H9 (cell line): ENCODE results near the gene METTL1. TPM values are rescaled to one million over a fixed set of nuclear protein-coding genes. Genes with fewer than 3 reads are reported as not detected.

ENCODE experiments used
- DNase-seq: peaks from one replicate; pipeline ENCODE4 v3.0.0-alpha.2; 2017
- H2AFZ ChIP-seq: one replicate; pipeline ENCODE4 v1.6.1; 2013; ENCODE audit warnings: mild to moderate bottlenecking, low read length, control low read depth, moderate library complexity
- H2AK5ac ChIP-seq: 2 replicates; pipeline ENCODE4 v1.6.1; 2013; ENCODE audit warnings: low read length, control low read depth, mixed read lengths; ENCODE audit not compliant: insufficient read length
- H2BK120ac ChIP-seq: one replicate; pipeline ENCODE4 v1.6.1; 2013; ENCODE audit warnings: low read depth, mild to moderate bottlenecking, low read length, control low read depth, inconsistent platforms; ENCODE audit not compliant: poor library complexity, severe bottlenecking
- H2BK12ac ChIP-seq: 2 replicates; pipeline ENCODE4 v1.6.1; 2013; ENCODE audit warnings: low read length, control low read depth, mixed read lengths, low read depth; ENCODE audit not compliant: insufficient read length
- H2BK15ac ChIP-seq: 2 replicates; pipeline ENCODE4 v1.6.1; 2013; ENCODE audit warnings: low read depth, low read length, control low read depth
- H2BK20ac ChIP-seq: one replicate; pipeline ENCODE4 v1.6.1; 2013; ENCODE audit warnings: low read depth, mild to moderate bottlenecking, low read length, control low read depth, inconsistent platforms; ENCODE audit not compliant: poor library complexity, severe bottlenecking
- H2BK5ac ChIP-seq: 2 replicates; pipeline ENCODE4 v1.6.1; 2013; ENCODE audit warnings: low read length, control low read depth, mixed read lengths; ENCODE audit not compliant: insufficient read length
- H3K14ac ChIP-seq: 2 replicates; pipeline ENCODE4 v1.6.1; 2013; ENCODE audit warnings: low read length, control low read depth; ENCODE audit not compliant: insufficient read depth
- H3K18ac ChIP-seq: 2 replicates; pipeline ENCODE4 v1.6.1; 2013; ENCODE audit warnings: low read depth, mild to moderate bottlenecking, mixed read lengths, low read length, control low read depth; ENCODE audit not compliant: insufficient read length
- H3K23ac ChIP-seq: 2 replicates; pipeline ENCODE4 v1.6.1; 2013; ENCODE audit warnings: low read length, control low read depth, mixed read lengths, low read depth; ENCODE audit not compliant: insufficient read length
- H3K23me2 ChIP-seq: 2 replicates; pipeline ENCODE4 v1.6.1; 2013; ENCODE audit warnings: low read depth, mild to moderate bottlenecking, mixed read lengths, low read length, control low read depth; ENCODE audit not compliant: insufficient read length, poor library complexity, severe bottlenecking
- H3K27ac ChIP-seq: 2 replicates; pipeline ENCODE4 v1.5.1; 2013; ENCODE audit warnings: low read length, control low read depth, mixed read lengths, low read depth; ENCODE audit not compliant: insufficient read length
- H3K27me3 ChIP-seq: 2 replicates; pipeline ENCODE4 v1.6.1; 2013; ENCODE audit warnings: low read length, control low read depth, inconsistent platforms; ENCODE audit not compliant: insufficient read depth
- H3K4ac ChIP-seq: 2 replicates; pipeline ENCODE4 v1.6.1; 2013; ENCODE audit warnings: low read depth, mild to moderate bottlenecking, control low read depth, inconsistent platforms, low read length, moderate library complexity
- H3K4me1 ChIP-seq: 2 replicates; pipeline ENCODE4 v1.6.1; 2013; ENCODE audit warnings: low read length, control low read depth, inconsistent platforms; ENCODE audit not compliant: insufficient read depth
- H3K4me2 ChIP-seq: 2 replicates; pipeline ENCODE4 v1.6.1; 2013; ENCODE audit warnings: low read length, control low read depth, mixed read lengths; ENCODE audit not compliant: insufficient read length, insufficient read depth
- H3K56ac ChIP-seq: 2 replicates; pipeline ENCODE4 v1.6.1; 2013; ENCODE audit warnings: low read depth, mild to moderate bottlenecking, mixed read lengths, low read length, control low read depth; ENCODE audit not compliant: insufficient read length
- H3K79me1 ChIP-seq: 2 replicates; pipeline ENCODE4 v1.6.1; 2013; ENCODE audit warnings: low read depth, mild to moderate bottlenecking, moderate library complexity, low read length, control low read depth, inconsistent platforms; ENCODE audit not compliant: insufficient read depth, poor library complexity, severe bottlenecking
- H3K79me2 ChIP-seq: 2 replicates; pipeline ENCODE4 v1.6.1; 2013; ENCODE audit warnings: low read length, control low read depth, inconsistent platforms; ENCODE audit not compliant: insufficient read depth
- H3K9ac ChIP-seq: 2 replicates; pipeline ENCODE4 v1.6.1; 2013; ENCODE audit warnings: low read length, control low read depth, mixed read lengths; ENCODE audit not compliant: insufficient read length; ENCODE audit errors: extremely low read depth
- H3K9me3 ChIP-seq: one replicate; pipeline ENCODE4 v1.6.1; 2013; ENCODE audit warnings: low read depth, low read length, inconsistent platforms; ENCODE audit not compliant: control insufficient read depth
- H3T11ph ChIP-seq: one replicate; pipeline ENCODE4 v1.6.1; 2013; ENCODE audit warnings: mild to moderate bottlenecking, low read length, control low read depth, inconsistent platforms
- H4K20me1 ChIP-seq: one replicate; pipeline ENCODE4 v1.6.1; 2013; ENCODE audit not compliant: control insufficient read depth, insufficient read length, insufficient read depth
- H4K5ac ChIP-seq: 2 replicates; pipeline ENCODE4 v1.6.1; 2013; ENCODE audit warnings: low read depth, mild to moderate bottlenecking, mixed read lengths, low read length, control low read depth; ENCODE audit not compliant: insufficient read length
- H4K8ac ChIP-seq: replicated peaks from 2 replicates; pipeline ENCODE4 v1.6.1; 2013; ENCODE audit warnings: low read length, control low read depth, mixed read lengths, low read depth; ENCODE audit not compliant: insufficient read length
- H4K91ac ChIP-seq: 2 replicates; pipeline ENCODE4 v1.6.1; 2013; ENCODE audit warnings: low read depth, mild to moderate bottlenecking, moderate library complexity, mixed read lengths, low read length, control low read depth; ENCODE audit not compliant: insufficient read length
- H3K27ac Mint-ChIP-seq, 3 experiments: 2 replicates in 2 of 3; 3 replicates in 1 of 3; pipeline ENCODE4 v1.8.0; 2020 to 2021; ENCODE audit warnings: mixed read lengths in 3 of 3, mild to moderate bottlenecking in 1 of 3, moderate library complexity in 1 of 3
- H3K27me3 Mint-ChIP-seq: 2 replicates; pipeline ENCODE4 v1.8.0; 2021; ENCODE audit warnings: low read depth, mild to moderate bottlenecking, moderate library complexity, mixed read lengths
- H3K36me3 Mint-ChIP-seq, 3 experiments: 2 replicates in 2 of 3; 3 replicates in 1 of 3; pipeline ENCODE4 v1.8.0; 2020 to 2021; ENCODE audit warnings: low read depth in 3 of 3, mixed read lengths in 3 of 3; ENCODE audit not compliant: insufficient read depth in 1 of 3
- H3K4me1 Mint-ChIP-seq, 2 experiments: 2 replicates each; pipeline ENCODE4 v1.8.0; 2020; ENCODE audit warnings: mixed read lengths in 2 of 2
- H3K4me3 Mint-ChIP-seq, 2 experiments: 2 replicates in 1 of 2; 3 replicates in 1 of 2; pipeline ENCODE4 v1.8.0; 2020 to 2021; ENCODE audit warnings: mild to moderate bottlenecking in 2 of 2, mixed read lengths in 2 of 2, moderate library complexity in 1 of 2
- H3K9me3 Mint-ChIP-seq, 2 experiments: 2 replicates in 1 of 2; 3 replicates in 1 of 2; pipeline ENCODE4 v1.8.0; 2020; ENCODE audit warnings: mild to moderate bottlenecking in 2 of 2, mixed read lengths in 2 of 2, moderate library complexity in 1 of 2
- CTCF ChIP-seq: fragments of 200-600 bp; sonication (generic); conservative IDR thresholded peaks from 3 replicates; pipeline ENCODE4 v1.8.0; 2021; ENCODE audit warnings: antibody characterized with exemption, mild to moderate bottlenecking
- WGBS: extraction: QIAGEN DNeasy Blood & Tissue Kit; methylation state at CpG from one replicate; pipeline ENCODE4 v1.1.7; 2013; ENCODE audit warnings: missing lambda C conversion rate, low lambda C conversion rate, mixed read lengths; ENCODE audit not compliant: insufficient read length; ENCODE audit errors: extremely low coverage; 5-methylcytosine and 5-hydroxymethylcytosine counted together
- total RNA-seq: library from RNA; stranded (reverse); gene quantifications from 2 replicates; pipeline ENCODE4 v1.2.1, GENCODE V29; 2021

METTL1 gene
- total RNA-seq, 1 experiment from 2014 or later: 58.4 TPM

GRCh38 chr12:57777911-57778310 lies 6.0 kb upstream of the METTL1 start:
- no peak overlapping the region for H2BK20ac ChIP-seq
- Mint-ChIP-seq H3K4me1 (peaks cover under 1 to 5% of the 10 kb centered on the region in 2 experiments; a peak in 3 of 4 replicates), H3K4me3 (no peak overlapping the region), H3K36me3 (peaks cover 0 to 8% (median 2%) of the 10 kb centered on the region in 3 experiments; a peak in 4 of 7 replicates), H3K27ac (no peak overlapping the region), H3K9me3 (peaks cover 0 to 2% of the 10 kb centered on the region in 2 experiments; a peak in 2 of 5 replicates), H3K27me3 (peaks cover 5% of the 10 kb centered on the region; the same call in 1 of the 2 replicates)
- no peak for TF ChIP-seq CTCF
- no peak overlapping the region for H2BK5ac ChIP-seq
- no peak overlapping the region for H3K27ac ChIP-seq
- no CpG with 5 or more reads among the region's 7 CpGs for WGBS
- H3K79me2 ChIP-seq: no peaks in the 10 kb centered on the region; the same call in 1 of the 2 replicates
- H2BK15ac ChIP-seq: no peak overlapping the region
- no peaks in the 10 kb centered on the region for H3K9me3 ChIP-seq
- H2AFZ ChIP-seq: no peak overlapping the region
- H4K5ac ChIP-seq: no peak overlapping the region
- no peak overlapping the region for H3T11ph ChIP-seq
- no peak overlapping the region for H4K91ac ChIP-seq
- H3K4me1 ChIP-seq: no peaks in the 10 kb centered on the region
- H3K4me2 ChIP-seq: no peak overlapping the region
- no peak overlapping the region for H4K8ac ChIP-seq
- no peak overlapping the region for H3K9ac ChIP-seq
- H3K23ac ChIP-seq: no peak overlapping the region
- H3K56ac ChIP-seq: no peak overlapping the region
- no peak overlapping the region for H2BK120ac ChIP-seq
- no peak overlapping the region for H3K18ac ChIP-seq
- no peak overlapping the region for H2BK12ac ChIP-seq
- H2AK5ac ChIP-seq: no peak overlapping the region
- H3K14ac ChIP-seq: no peak overlapping the region
- H4K20me1 ChIP-seq: no peaks in the 10 kb centered on the region
- no peak overlapping the region for H3K4ac ChIP-seq
- H3K27me3 ChIP-seq: no peaks in the 10 kb centered on the region
- H3K79me1 ChIP-seq: no peaks in the 10 kb centered on the region
- no peak for DNase-seq
- peaks cover 2% of the 10 kb centered on the region for H3K23me2 ChIP-seq
